ENCODE results near the gene FAM89B. TPM values are rescaled to one million over a fixed set of nuclear protein-coding genes. Genes with fewer than 3 reads are reported as not detected.

The FAM89B gene
- total RNA-seq, 4 donors from 2014 or later = 57.8 to 73.3 (median 61.2) TPM

DNA sequence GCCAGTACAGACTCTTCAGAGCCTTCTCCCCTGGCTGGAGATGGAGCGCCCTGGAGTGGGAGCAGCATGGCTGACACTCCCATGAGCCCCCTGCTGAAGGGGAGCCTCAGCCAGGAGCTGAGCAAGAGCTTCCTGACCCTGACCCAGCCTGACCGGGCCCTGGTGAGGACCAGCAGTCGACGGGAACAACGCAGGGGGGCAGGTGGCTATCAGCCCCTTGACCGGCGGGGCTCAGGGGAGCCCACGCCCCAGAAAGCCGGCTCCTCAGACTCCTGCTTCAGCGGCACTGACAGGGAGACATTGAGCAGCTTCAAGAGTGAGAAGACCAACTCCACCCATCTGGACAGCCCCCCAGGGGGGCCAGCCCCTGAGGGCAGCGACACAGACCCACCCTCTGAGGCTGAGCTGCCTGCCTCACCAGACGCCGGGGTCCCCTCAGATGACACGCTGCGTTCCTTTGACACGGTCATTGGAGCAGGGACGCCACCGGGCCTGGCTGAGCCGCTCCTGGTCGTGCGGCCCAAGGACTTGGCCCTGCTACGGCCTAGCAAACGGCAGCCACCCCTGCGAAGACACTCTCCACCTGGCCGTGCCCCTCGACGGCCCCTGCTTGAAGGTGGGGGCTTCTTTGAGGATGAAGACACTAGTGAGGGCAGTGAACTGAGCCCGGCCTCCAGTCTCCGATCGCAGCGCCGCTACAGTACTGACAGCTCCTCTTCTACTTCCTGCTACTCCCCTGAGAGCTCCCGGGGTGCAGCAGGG, 45.8 kb downstream of the FAM89B start:
- no peak for DNase-seq (ENCODE audit: low spot score in 2 of 2)
- WGBS, 2 donors = 95% methylated on average over 21 to 33 of the region's 33 CpGs
- intact Hi-C loops (cut with DNase I; ENCODE audit: low total_unique reads) = no loop called here
- TF ChIP-seq CTCF (IDR thresholded peaks at IDR 0.05) (no peak), POLR2A (IDR thresholded peaks at IDR 0.05) (no peak)
- no peak overlapping the region for H3K4me3 ChIP-seq (ENCODE audit: low read depth, poor library complexity, severe bottlenecking)

- intact Hi-C loops (cut with DNase I; ENCODE audit: low total_unique reads) = no loop called here
- WGBS, 2 donors = 90 to 95% methylated on average over 14 of the region's 14 CpGs
Observed at GRCh38 chr11:65618763-65619162, 46.4 kb downstream of the FAM89B start.

GRCh38 chr11:65619281-65619928, 47.1 kb downstream of the FAM89B start:
- no peak for DNase-seq (ENCODE audit: low spot score in 2 of 2)
- 93 to 95% methylated on average over 21 to 22 of the region's 29 CpGs for WGBS, 2 donors
- H3K4me3 ChIP-seq (ENCODE audit: low read depth, poor library complexity, severe bottlenecking) = no peak overlapping the region
- intact Hi-C loops (cut with DNase I; ENCODE audit: low total_unique reads) = no loop called here
- TF ChIP-seq CTCF (IDR thresholded peaks at IDR 0.05) (no peak), POLR2A (IDR thresholded peaks at IDR 0.05) (no peak)

More at GRCh38 chr11:65618763-65619162, 46.4 kb downstream of the FAM89B start:
- DNase-seq (ENCODE audit: low spot score in 2 of 2) = no peak
- TF ChIP-seq CTCF (IDR thresholded peaks at IDR 0.05) = no peak
- TF ChIP-seq POLR2A (IDR thresholded peaks at IDR 0.05) = no peak
- no peak overlapping the region for H3K4me3 ChIP-seq (ENCODE audit: low read depth, poor library complexity, severe bottlenecking)

- intact Hi-C loops (cut with DNase I; ENCODE audit: low total_unique reads) = no loop called here
- DNase-seq (ENCODE audit: low spot score in 2 of 2) = no peak
- 89 to 91% methylated on average over 16 of the region's 19 CpGs for WGBS, 2 donors
- no peak overlapping the region for H3K4me3 ChIP-seq (ENCODE audit: low read depth, poor library complexity, severe bottlenecking)
- no peak for TF ChIP-seq CTCF (IDR thresholded peaks at IDR 0.05)
- TF ChIP-seq POLR2A (IDR thresholded peaks at IDR 0.05) = no peak
Observed at GRCh38 chr11:65620666-65621065, 48.3 kb downstream of the FAM89B start.

GRCh38 chr11:65621460-65621859, 49.1 kb downstream of the FAM89B start:
- intact Hi-C loops (cut with DNase I; ENCODE audit: low total_unique reads) = no loop called here
- DNase-seq (ENCODE audit: low spot score in 2 of 2) = no peak
- WGBS, 2 donors = 92 to 97% methylated on average over 14 of the region's 14 CpGs
- TF ChIP-seq POLR2A (IDR thresholded peaks at IDR 0.05) (no peak), CTCF (IDR thresholded peaks at IDR 0.05) (no peak)
- H3K4me3 ChIP-seq (ENCODE audit: low read depth, poor library complexity, severe bottlenecking) = no peak overlapping the region
